SK-N-SH treated with all-trans-retinoic acid at 6 μM for 48 hours (cell line): ENCODE results near the gene SC5D.

Experiments used
- ATAC-seq: fragments of 200-7000 bp; cut with Tn5 transposase; 3 replicates; pipeline ENCODE4 v1.9.1; 2020; ENCODE audit warnings: mild to moderate bottlenecking, moderate library complexity
- ARNTL ChIP-seq: fragments of 450-650 bp; formaldehyde crosslinking; IDR thresholded peaks from 2 replicates; pipeline ENCODE4 v1.5.0; 2020; ENCODE audit warnings: low read depth, mild to moderate bottlenecking, moderate library complexity, borderline replicate concordance
- CREB5 ChIP-seq: fragments of 250-450 bp; sonication (Bioruptor Pico); IDR thresholded peaks from 2 replicates; pipeline ENCODE4 v1.5.1; 2020; ENCODE audit warnings: low read depth, mild to moderate bottlenecking, moderate library complexity
- CSDC2 ChIP-seq: fragments of 250-450 bp; sonication (Bioruptor Pico); IDR thresholded peaks from 2 replicates; pipeline ENCODE4 v1.5.0; 2020; ENCODE audit warnings: mild to moderate bottlenecking, moderate library complexity
- CSRNP3 ChIP-seq: fragments of 250-450 bp; sonication (Bioruptor Pico); IDR thresholded peaks from 2 replicates; pipeline ENCODE4 v1.5.1; 2021; ENCODE audit warnings: mild to moderate bottlenecking, moderate library complexity
- ESRRG ChIP-seq: fragments of 250-450 bp; sonication (Bioruptor Pico); IDR thresholded peaks from 2 replicates; pipeline ENCODE4 v1.6.1; 2021; ENCODE audit warnings: mild to moderate bottlenecking
- GLIS3 ChIP-seq: fragments of 250-450 bp; sonication (Bioruptor Pico); IDR thresholded peaks from 2 replicates; pipeline ENCODE4 v1.5.0; 2020; ENCODE audit warnings: mild to moderate bottlenecking, moderate library complexity
- ISL1 ChIP-seq: fragments of 250-450 bp; sonication (Bioruptor Pico); IDR thresholded peaks from 2 replicates; pipeline ENCODE4 v2.1.2; 2022; ENCODE audit warnings: mild to moderate bottlenecking, moderate library complexity
- OSR1 ChIP-seq: fragments of 250-450 bp; sonication (Bioruptor Pico); IDR thresholded peaks from 2 replicates; pipeline ENCODE4 v1.8.0; 2022; ENCODE audit warnings: moderate library complexity, mild to moderate bottlenecking, inconsistent platforms
- PPARA ChIP-seq: fragments of 250-450 bp; sonication (Bioruptor Pico); IDR thresholded peaks from 2 replicates; pipeline ENCODE4 v1.5.0; 2020; ENCODE audit warnings: mild to moderate bottlenecking, borderline replicate concordance
- RARB ChIP-seq: fragments of 250-450 bp; sonication (Bioruptor Pico); IDR thresholded peaks from 2 replicates; pipeline ENCODE4 v1.8.0; 2021; ENCODE audit warnings: mild to moderate bottlenecking, moderate library complexity
- TCF4 ChIP-seq: fragments of 250-450 bp; sonication (Bioruptor Pico); IDR thresholded peaks from 2 replicates; pipeline ENCODE4 v1.8.0; 2021; ENCODE audit warnings: mild to moderate bottlenecking, moderate library complexity, borderline replicate concordance
- TOX ChIP-seq: fragments of 250-450 bp; sonication (Bioruptor Pico); IDR thresholded peaks from 2 replicates; pipeline ENCODE4 v1.8.0; 2021; ENCODE audit warnings: mild to moderate bottlenecking, moderate library complexity, borderline replicate concordance
- ZC3H10 ChIP-seq: fragments of 250-450 bp; sonication (Bioruptor Pico); IDR thresholded peaks from 2 replicates; pipeline ENCODE4 v1.5.1; 2021; ENCODE audit warnings: mild to moderate bottlenecking, moderate library complexity
- ZFP3 ChIP-seq: fragments of 250-450 bp; sonication (Bioruptor Pico); IDR thresholded peaks from 2 replicates; pipeline ENCODE4 v1.5.0; 2020; ENCODE audit warnings: mild to moderate bottlenecking, moderate library complexity
- ZFP30 ChIP-seq: fragments of 450-650 bp; formaldehyde crosslinking; IDR thresholded peaks from 2 replicates; pipeline ENCODE4 v1.5.0; 2022; ENCODE audit warnings: mild to moderate bottlenecking, moderate library complexity
- ZNF565 ChIP-seq: fragments of 450-650 bp; formaldehyde crosslinking; conservative IDR thresholded peaks from 2 replicates; pipeline ENCODE4 v1.5.0; 2020; ENCODE audit warnings: low read depth, mild to moderate bottlenecking, moderate library complexity
- ZNF70 ChIP-seq: fragments of 450-650 bp; formaldehyde crosslinking; IDR thresholded peaks from 2 replicates; pipeline ENCODE4 v1.5.0; 2020; ENCODE audit warnings: mild to moderate bottlenecking, moderate library complexity
- ZNF8 ChIP-seq: fragments of 450-650 bp; formaldehyde crosslinking; IDR thresholded peaks from 2 replicates; pipeline ENCODE4 v1.5.0; 2020; ENCODE audit warnings: mild to moderate bottlenecking, moderate library complexity
- TF ChIP-seq, protein P1 (sequence below): fragments of 250-450 bp; sonication (Bioruptor Pico); IDR thresholded peaks from 2 replicates; pipeline ENCODE4 v1.5.0; 2020; ENCODE audit warnings: mild to moderate bottlenecking, moderate library complexity

Gene SC5D

DNA sequence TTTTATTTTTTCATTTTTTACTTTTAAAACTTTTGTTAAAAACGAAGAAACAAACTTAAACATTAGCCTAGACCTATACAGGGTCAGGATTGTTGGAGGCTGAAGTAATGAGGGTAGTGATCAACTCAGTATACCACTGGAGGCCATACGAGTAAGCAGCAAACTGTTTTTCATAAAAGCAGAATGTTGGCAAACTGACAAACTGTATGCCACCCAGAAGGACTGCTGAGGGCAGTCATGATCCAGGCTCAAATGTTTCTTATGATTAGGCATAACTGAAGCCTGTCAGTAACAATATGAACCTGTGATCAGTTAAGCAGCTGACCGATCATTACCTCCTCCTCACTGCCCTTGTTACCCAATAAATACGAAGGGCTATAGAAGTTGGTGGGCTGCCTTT is 10.2 kb upstream of the SC5D start:
- no peak for ATAC-seq
- no peak for TF ChIP-seq GLIS3 (CRISPR knock-in tag)
- TF ChIP-seq PPARA (CRISPR knock-in tag): no peak
- no peak for TF ChIP-seq ARNTL
- TF ChIP-seq, protein P1, sequence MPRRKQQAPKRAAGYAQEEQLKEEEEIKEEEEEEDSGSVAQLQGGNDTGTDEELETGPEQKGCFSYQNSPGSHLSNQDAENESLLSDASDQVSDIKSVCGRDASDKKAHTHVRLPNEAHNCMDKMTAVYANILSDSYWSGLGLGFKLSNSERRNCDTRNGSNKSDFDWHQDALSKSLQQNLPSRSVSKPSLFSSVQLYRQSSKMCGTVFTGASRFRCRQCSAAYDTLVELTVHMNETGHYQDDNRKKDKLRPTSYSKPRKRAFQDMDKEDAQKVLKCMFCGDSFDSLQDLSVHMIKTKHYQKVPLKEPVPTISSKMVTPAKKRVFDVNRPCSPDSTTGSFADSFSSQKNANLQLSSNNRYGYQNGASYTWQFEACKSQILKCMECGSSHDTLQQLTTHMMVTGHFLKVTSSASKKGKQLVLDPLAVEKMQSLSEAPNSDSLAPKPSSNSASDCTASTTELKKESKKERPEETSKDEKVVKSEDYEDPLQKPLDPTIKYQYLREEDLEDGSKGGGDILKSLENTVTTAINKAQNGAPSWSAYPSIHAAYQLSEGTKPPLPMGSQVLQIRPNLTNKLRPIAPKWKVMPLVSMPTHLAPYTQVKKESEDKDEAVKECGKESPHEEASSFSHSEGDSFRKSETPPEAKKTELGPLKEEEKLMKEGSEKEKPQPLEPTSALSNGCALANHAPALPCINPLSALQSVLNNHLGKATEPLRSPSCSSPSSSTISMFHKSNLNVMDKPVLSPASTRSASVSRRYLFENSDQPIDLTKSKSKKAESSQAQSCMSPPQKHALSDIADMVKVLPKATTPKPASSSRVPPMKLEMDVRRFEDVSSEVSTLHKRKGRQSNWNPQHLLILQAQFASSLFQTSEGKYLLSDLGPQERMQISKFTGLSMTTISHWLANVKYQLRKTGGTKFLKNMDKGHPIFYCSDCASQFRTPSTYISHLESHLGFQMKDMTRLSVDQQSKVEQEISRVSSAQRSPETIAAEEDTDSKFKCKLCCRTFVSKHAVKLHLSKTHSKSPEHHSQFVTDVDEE (CRISPR knock-in tag): no peak
- no peak for TF ChIP-seq ESRRG (CRISPR knock-in tag)
- no peak for TF ChIP-seq OSR1

DNA sequence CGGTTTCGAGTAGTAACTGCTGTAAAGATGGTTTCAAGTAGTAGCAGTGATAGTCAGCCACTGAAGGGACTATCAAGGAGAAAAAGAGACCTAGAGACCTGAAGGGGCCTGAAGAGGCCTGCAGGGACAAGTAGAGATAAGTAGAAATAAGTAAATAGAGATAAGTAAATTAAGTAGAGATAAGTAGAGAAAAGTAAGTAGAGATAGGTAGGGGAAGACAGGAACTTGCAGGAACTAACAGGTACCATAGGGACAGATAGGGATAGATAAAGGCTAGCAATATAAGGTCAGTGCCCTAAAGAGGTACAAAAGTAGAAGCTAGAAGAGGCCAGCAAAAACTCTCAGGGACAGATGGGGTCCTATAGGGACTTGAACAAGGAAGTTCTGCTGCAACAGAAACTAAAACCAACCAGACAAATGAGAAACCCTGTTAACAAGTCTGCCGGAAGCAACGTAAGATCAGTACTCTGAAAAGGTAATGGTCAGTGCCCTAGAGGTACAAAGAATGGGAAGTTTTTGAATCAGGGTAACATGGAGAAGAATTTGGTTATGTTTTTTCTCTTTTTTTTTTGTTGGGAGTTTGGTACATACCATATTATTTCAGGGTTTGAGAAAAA is 9.6 kb upstream of the SC5D start:
- ATAC-seq: no peak

DNA sequence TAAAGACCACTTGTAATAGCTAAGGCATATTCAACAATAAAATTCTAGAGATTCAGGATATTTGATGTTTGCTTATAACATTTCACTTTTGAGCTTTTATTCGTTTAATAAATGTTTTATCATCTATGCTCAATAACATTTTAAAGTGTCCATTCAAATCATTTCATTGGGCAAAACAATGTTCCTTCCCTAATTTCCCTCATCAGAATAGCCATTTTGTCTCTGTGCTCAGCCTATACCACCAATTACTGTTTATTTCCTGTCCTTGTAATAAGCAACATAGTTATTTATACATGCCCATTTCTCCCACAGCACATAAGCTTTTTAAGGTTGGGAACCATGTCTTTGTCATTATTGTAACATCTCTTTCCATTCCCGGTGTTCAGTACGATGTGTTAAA is 1.3 kb upstream of the SC5D start:
- ATAC-seq: no peak
- TF ChIP-seq TOX (CRISPR knock-in tag) (no peak), PPARA (CRISPR knock-in tag) (no peak), CSRNP3 (CRISPR knock-in tag) (no peak), GLIS3 (CRISPR knock-in tag) (no peak), RARB (CRISPR knock-in tag) (no peak), TCF4 (CRISPR knock-in tag) (no peak), CSDC2 (CRISPR knock-in tag) (no peak), ZNF70 (CRISPR knock-in tag) (no peak), ZNF565 (no peak), ZC3H10 (CRISPR knock-in tag) (no peak), ARNTL (no peak), ESRRG (CRISPR knock-in tag) (no peak), ZNF8 (CRISPR knock-in tag) (no peak), ZFP3 (CRISPR knock-in tag) (no peak), CREB5 (CRISPR knock-in tag) (no peak), OSR1 (no peak)

More for the DNA sequence above, 9.6 kb upstream of the SC5D start:
- TF ChIP-seq ISL1 (no peak), ZNF8 (CRISPR knock-in tag) (no peak), ZNF565 (no peak), ZFP30 (CRISPR knock-in tag) (no peak), CSRNP3 (CRISPR knock-in tag) (no peak), GLIS3 (CRISPR knock-in tag) (no peak), CREB5 (CRISPR knock-in tag) (no peak), PPARA (CRISPR knock-in tag) (no peak), ZFP3 (CRISPR knock-in tag) (no peak)
- TF ChIP-seq, protein P1 (CRISPR knock-in tag): no peak
